ENCODE measurements around the gene UTS2B.

The UTS2B gene

DNA sequence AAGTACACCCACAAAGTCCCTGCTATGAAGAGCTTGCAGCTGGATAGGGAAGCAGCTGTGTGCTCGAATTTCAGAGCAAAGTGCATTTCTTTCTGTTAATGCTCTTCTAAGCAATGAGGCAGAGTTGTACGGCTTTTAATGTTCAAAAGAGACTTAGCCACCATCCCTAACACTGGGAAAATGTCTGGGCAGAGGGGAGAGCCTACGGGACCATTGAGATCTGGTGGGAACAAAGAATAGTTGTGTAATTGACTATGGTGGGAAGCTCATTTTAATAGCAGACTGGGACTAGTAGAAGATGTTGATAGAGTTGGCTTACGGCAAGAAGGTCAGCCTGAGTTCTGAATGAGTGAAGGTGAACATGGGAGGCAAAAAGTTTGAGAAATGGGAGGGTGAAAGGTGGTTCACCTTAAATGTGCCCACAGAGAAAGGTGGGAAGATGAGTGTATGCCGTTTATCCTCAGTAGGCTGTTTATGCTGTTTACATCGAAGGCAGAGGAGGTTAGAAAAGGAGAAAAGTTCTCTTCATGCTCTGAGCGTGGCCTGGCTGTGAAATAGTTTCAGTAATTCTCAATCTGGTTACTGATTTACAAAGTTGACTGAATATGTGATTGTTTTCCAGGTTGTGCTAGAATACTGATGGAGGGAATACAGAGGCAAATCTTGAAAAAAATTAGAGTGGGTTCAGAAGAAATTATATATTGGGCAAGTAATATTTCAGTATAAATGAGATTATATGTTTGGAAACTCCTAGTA lies 22.9 kb upstream of the UTS2B start:
- no peak for DNase-seq (ENCODE audit: low read depth in 4 of 4, low spot score in 1 of 4)

DNA sequence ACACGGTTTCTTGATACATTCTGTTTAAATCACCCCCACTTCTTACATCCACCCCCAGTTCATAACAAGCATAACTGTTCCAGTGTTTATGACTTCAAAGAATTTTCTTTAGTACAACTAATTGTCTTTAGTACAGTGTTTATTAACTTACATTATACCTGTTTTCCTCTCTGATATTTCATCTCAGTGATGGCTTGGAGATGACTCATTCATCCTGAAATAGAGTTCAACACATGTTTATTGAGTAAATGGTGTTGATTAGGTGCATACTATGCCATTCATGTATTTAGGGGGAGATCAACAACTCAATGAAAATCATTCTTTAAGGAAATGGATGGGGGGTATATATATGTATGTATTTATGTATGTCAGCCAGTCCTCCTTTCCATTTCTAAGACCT lies 21.7 kb upstream of the UTS2B start:
- DNase-seq (ENCODE audit: low read depth in 4 of 4, low spot score in 1 of 4), result no peak

DNA sequence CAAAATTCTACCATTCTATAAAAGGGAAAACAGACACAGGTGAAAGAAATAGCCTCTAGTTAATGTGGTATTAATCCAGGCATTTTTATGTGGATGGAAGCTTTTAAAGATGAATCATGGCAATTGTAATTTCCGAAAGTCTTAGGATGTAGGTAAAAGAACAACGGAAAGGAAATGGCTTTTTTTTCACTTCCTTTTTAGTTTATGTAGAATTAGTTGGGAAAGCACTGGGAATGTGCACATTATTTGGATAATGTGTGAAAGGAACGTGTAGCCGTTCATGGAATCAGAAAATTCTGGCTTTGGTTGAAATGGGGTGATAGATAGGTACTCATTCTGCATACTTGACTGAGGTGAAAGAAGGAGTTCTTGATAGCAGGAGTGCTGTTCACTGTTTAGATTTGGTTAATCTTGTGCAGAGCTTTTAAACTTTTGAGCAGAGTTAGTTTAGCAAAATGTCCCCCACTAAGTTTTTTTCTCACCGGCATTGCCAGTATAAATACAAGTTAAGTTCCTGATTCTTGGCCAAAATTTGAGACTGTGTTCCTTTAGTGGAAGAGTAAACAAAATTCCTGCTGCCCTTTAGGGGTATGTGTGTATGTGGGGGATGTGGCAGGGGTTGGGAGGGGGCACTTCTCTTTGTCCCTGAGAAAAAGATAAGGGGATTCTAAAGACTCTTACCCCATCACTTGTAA lies 20.2 kb upstream of the UTS2B start:
- no peak for DNase-seq (ENCODE audit: low read depth in 4 of 4, low spot score in 1 of 4)

DNA sequence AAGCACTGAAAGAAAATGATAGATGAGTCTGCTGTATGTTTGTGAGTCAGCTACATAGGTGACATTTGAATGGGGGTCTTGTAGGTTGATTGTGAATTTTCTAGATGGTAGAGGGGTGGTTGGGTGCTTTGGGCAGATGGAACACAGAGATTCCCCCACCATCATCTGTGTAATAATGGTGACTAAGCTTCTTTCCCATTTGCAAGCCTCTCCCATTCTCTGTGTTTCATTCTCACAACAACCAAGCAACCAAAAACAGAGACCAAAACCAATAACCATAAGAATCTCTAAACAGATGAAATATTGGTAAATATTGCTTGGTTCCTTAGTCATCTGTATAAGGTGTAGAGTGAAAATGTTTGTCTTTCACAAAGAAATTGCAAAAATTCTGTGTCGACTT lies 17.8 kb upstream of the UTS2B start:
- DNase-seq (ENCODE audit: low read depth in 4 of 4, low spot score in 1 of 4), result no peak

DNA sequence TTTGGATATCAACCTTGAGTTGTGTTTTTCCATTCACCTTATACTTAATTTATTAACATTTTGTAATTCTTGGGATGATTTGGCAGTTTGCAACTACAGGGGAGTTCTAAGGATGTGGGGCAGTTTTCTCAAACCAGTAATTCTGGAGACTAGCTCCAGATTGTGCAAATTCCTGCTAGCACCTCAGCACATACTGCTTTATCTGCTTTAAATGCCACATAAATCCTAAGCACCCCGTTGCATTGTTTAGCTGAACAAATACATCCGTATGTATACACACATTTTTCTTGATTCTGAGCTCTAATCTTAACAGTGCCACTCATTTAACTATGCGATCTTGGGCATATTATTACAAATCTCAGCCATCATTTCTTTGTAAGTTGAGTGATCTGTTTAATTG lies 16.9 kb upstream of the UTS2B start:
- no peak for DNase-seq (ENCODE audit: low read depth in 4 of 4, low spot score in 1 of 4)

DNA sequence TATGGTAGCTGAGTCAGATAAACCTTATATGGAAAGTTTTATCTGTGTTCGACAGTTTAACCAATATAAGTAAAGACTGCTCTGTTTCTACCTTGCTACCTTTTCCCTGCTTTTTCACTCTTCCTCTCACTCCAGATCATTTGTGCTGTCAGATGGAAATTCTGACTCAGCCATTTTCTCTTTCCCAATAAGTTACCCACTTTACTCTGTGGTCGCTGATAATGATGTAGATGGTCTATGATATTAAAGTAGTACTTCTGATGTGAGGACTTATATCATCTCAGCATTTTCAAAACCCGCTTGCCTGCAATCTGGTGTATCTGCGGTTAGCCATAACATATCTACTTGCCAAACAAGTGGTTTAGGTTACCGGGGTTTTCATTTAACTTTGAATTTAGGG lies 15.0 kb upstream of the UTS2B start:
- no peak for DNase-seq (ENCODE audit: low read depth in 4 of 4, low spot score in 1 of 4)

DNA sequence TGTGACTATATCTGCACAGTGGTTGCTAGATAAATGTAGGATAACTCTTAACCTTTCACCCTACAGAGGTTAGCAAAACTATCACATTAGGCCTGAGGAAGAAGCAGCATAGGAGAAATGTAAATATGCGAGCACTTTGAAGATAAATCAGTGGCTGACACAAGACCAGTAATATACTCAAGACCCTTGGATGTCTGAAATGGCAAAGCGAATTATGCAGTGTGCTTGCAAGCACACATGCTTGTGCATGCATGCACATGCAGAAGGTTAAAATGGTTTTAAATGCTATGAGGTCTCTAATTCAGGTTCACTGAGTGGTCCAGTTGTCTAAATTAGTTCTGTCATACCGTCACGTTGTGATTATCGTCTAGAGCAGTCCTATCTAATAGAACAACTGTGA lies 13.6 kb upstream of the UTS2B start:
- DNase-seq (ENCODE audit: low read depth in 4 of 4, low spot score in 1 of 4), result no peak

- DNase-seq (ENCODE audit: low read depth in 4 of 4, low spot score in 1 of 4), result no peak
These were observed 12.8 kb upstream of the UTS2B start for GRCh38 chr3:191343115-191343514.

- no peak for DNase-seq (ENCODE audit: low read depth in 4 of 4, low spot score in 1 of 4)
These were observed 12.1 kb upstream of the UTS2B start for GRCh38 chr3:191342411-191342810.

DNA sequence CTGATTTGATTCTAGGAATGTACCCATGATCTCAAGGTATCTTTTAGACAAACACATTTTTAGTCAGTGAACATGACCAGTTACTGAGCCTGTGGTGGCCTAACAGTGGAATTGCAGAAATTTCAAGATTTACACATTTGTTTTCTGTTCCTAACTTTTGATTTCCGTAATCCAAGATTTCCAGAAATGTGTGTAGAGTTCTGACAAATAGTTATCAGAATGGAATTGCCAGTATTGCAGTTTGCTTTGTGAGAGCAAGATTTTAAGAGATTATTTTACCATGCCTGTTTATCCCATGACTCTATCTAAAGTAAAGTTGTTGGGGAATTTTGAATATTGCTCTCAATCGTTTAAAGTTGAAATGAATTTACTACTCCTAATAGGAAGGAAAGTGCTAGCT lies 11.7 kb upstream of the UTS2B start:
- DNase-seq (ENCODE audit: low read depth in 4 of 4, low spot score in 1 of 4), result no peak

GRCh38 chr3:191340966-191341365 lies 10.6 kb upstream of the UTS2B start:
- no peak for DNase-seq (ENCODE audit: low read depth in 4 of 4, low spot score in 1 of 4)

DNA sequence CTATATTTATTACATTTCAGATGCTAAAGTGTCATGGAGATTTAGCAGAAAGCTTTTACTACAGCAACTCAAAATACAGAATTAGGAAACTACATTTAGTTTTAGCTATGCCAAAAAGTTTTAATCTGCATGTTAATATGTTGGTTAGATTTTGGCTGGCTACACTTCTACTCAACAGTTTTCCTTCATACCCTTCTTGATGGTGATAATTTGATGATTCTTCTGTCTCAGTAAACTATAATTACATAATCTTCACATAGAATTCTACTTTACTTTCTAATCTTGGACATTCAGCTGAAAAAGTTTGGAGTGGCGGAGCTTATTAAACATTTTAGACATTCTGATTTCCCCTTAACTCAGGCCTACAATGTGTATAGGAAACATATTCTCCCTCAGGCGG lies 10.0 kb upstream of the UTS2B start:
- no peak for DNase-seq (ENCODE audit: low read depth in 4 of 4, low spot score in 1 of 4)

GRCh38 chr3:191339316-191339917 lies 9.1 kb upstream of the UTS2B start:
- DNase-seq (ENCODE audit: low read depth in 4 of 4, low spot score in 1 of 4), result no peak

GRCh38 chr3:191338177-191338488 lies 7.8 kb upstream of the UTS2B start:
- no peak for DNase-seq (ENCODE audit: low read depth in 4 of 4, low spot score in 1 of 4)

DNA sequence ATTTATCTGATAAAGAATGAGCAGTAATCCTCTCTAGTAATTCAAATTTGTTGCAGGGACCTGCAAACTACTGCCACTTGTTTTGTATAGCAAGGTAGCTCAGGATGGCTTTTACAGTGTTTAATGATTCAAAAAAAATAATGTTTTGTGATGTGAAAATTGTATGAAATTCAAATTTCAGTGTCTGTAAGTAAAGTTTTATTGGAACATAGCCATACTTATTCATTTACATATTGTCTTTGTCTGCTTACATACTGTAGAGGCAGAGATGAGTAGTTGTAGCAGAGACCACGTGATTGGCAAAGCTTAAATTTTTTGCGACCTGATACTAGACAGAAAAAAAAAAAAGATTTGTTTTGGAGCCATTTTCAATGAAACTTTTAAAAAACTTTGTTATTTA lies 6.5 kb upstream of the UTS2B start:
- DNase-seq (ENCODE audit: low read depth in 4 of 4, low spot score in 1 of 4), result no peak

GRCh38 chr3:191334346-191334893 lies 4.1 kb upstream of the UTS2B start:
- DNase-seq (ENCODE audit: low read depth in 4 of 4, low spot score in 1 of 4), result no peak

GRCh38 chr3:191333298-191333880 lies 3.1 kb upstream of the UTS2B start:
- no peak for DNase-seq (ENCODE audit: low read depth in 4 of 4, low spot score in 1 of 4)

DNA sequence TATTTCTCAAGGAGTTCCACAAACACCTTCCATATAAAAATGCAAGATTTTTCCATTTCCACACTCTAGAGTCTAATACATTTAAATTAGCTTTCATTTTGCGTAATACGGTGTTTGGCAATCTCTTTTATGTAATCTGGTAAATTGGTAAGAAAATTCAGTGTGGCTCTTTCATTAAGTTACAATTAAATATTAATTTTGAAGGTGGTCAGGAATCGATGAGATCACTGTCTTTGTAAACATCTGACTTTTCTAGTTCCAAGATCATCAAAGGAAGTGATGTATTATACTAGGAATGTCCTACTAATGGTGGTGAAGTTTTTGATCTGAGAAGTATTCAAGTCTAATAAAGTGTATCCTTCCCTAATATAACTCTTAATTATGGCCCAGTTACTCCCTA lies 1.1 kb upstream of the UTS2B start:
- DNase-seq (ENCODE audit: low read depth in 4 of 4, low spot score in 1 of 4), result no peak

GRCh38 chr3:191330530-191331048 lies 263 bp upstream of the UTS2B start:
- no peak for DNase-seq (ENCODE audit: low read depth in 4 of 4, low spot score in 1 of 4)

- DNase-seq (ENCODE audit: low read depth in 4 of 4, low spot score in 1 of 4), result peak in 1 of 4 experiments; percentile 7
These were observed 1.2 kb downstream of the UTS2B start, which contains the start of gene CCDC50 for GRCh38 chr3:191328962-191329653. TSS of gene CCDC50 (plus strand) at chr3:191329394. CDS start at chr3:191329675, 281 bp downstream.

DNA sequence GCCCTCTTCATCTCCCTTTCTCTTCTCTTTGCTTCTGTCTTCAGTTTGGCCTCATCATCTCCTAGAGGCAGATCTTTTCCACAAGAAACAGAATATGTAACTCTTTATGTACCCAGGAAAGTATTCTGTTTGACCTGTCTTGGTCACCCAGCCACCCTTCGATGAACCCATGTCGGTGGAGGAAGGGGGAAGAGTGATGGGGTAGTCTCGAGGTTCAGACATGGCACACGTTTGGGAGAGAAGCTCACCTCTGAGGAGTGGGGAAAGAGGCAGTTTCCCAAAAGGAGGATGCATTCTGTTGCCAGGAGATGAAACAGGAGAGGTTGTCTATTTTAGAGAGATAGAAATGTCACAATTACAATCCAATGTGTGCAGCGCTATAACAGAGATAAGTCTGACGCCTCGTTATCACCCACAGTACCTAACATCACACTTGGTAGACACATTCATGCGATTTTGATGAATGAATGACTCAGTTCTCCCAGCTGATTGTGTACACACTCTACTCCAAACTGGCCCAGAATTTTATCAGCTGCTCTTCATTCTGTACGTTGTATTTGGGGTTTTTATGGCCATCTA lies 1.9 kb downstream of the UTS2B start:
- DNase-seq (ENCODE audit: low read depth in 4 of 4, low spot score in 1 of 4), result no peak
